ENCODE measurements around the gene CACNA1H.
"Not testable (repeated sequence)": the region's sequence is repeated elsewhere in the genome, so short reads cannot be mapped to it uniquely, and the experiment has no call there.

CACNA1H gene

GRCh38 chr16:1176280-1176897 is 23.5 kb downstream of the CACNA1H start:
- DNase-seq, result no peak

- no peak for DNase-seq
Measured at GRCh38 chr16:1177053-1177452, 24.1 kb downstream of the CACNA1H start.

DNA sequence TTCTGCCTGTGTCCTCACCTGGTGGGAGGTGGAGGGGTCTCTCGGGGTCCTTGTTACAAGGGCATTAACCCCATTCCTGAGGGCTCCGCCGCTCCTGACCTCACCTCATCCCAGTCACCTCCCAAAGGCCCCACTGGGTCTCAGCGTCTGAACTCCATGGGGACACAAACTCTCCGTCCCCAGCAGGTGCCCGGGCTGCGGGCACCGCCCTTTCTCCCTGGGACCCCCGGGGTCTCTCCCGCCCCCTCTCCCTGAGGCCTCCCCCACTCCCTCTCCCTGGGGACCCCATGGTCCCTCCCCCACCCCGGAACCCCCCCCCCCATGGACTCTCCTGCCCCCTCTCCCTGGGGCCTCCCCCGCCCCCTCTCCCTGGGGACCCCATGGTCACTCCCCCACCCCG is 24.8 kb downstream of the CACNA1H start:
- no peak for DNase-seq

DNA sequence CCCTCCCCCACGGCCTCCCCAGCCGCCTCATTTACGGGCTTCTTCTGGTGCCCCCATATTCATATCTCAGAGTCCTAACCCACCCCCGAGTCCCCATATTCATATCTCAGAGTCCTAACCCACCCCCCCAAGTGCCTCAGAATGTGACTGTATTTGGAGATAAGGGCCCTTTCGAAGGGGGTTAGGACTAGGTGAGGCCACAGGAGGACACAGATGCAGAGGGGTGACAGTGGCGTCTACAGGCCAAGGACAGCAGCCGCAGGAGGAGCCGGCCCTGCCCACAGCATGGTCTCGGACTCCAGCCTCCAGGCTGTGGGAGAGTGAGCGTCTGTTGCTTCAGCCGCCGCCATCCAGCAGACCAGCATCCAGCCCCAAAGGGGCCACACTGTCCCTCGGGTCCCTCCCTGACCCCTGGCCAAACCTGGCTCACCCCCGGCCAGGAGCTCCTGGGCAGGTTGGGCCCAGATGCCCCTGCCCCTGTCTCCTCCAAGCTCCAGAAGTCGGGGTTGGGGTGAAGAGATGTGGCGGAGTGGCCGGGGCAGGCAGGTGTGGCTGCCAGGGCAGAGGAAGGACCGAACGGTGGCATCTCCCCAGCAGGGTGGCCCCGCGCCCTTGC is 25.5 kb downstream of the CACNA1H start:
- no peak for DNase-seq

DNA sequence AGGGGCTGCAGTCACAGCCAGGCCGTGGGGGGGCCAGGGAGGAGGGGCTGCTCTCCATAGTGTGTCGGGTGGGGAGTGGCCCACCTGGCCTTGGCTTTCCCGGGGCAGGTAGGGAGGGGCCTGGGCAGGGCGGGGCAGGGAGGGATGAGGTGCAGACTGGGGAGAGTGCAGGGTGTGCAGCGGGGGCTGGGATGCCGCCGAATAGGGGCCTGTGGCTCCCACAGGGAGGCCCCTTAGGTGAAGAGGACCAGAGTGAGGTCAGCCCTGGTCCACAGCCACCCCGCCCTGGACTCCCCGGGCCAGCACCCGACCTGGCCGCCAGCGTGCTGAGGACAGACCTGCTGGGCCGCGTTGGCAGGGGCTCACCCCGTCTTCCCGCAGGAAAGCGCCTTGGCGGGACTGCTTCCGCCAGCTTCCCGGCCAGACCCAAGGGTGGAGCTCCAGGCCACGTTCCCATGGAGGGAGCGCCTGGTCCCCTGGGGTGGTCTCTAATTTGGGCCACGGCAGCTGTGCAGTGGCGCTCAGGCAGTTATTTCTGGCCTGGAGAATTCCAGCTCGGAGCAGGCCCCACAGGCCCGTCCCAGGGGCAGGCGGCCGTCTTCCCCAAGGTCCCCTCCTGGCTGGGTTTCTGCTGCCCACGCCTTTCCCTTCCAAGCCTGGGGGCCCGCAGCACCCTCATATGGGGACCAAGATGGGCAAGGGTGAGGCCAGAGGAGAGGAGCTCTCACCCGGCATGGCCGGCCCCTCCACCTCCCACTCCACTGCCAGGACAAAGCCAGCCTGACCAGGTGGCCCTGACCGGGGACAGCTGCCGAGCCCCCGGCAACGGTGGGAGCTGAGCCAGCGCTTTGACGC is 27.9 kb downstream of the CACNA1H start:
- no peak for DNase-seq

- DNase-seq, result no peak
Measured at GRCh38 chr16:1181404-1182315, 28.8 kb downstream of the CACNA1H start.

DNA sequence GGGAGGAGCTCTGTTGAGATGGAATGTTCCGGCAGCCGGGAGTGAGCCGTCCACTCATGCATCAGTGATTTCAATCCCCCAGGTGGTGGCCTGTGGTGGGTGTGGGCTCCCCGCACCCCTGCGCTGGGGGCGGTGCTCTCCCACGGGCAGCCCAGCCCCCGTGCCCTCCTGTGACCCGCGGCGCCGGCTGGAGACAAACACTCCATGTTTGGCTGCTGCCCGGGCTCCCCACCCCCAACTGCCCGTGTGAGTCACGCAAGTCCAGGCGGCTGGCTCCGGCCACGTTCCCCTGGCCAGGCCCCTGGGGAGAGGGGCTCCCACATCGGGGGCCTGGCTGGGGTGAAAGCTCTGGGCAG is 29.4 kb downstream of the CACNA1H start:
- DNase-seq, result no peak

DNA sequence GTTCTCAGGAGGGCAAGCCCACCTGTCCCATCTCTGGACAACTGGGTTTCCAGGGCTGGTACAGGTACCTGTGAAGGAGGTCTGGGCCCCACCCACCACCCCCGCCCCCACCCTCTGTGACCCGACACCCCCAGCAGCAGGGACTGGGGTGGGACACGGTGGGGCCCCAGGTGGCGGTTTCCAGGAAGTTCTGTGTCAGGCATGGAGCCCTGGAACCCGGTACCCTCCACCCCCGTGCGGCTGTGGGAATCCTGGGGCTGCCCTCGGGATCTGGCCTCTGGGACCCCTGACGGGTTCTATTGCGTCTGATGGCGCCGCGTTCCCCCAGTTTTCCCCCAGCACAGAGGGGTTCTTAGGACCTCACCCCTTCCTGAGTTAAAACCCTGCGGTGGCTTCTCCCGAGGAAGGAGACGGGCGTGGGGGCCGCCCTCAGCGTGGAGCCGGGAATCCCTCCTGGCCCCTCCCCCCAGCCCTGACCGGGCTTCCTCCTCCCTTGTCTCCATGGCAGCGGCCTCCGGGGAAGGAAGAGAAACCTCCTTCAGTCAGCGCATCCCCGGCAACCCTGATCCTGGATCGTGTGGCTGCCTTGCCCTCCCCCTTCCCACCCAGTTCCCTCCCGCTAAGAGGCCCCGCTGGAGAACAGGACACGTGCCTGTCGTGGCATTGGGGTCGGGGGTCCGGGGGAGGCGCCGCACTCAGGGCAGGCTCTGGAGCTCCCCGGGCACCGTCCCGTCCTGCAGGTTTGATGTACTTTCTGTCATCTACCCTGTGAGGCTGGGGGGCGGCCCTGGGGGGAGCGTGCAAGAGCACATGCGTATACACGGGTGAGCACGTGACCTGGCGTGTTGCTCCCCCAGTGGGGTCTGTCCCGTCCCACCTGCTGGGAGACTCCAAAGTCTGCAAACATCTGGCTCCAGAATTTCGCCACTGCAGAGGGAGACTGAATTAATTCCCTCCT is 30.3 kb downstream of the CACNA1H start:
- DNase-seq, result no peak

GRCh38 chr16:1184156-1184868 is 31.4 kb downstream of the CACNA1H start:
- DNase-seq, result no peak

DNA sequence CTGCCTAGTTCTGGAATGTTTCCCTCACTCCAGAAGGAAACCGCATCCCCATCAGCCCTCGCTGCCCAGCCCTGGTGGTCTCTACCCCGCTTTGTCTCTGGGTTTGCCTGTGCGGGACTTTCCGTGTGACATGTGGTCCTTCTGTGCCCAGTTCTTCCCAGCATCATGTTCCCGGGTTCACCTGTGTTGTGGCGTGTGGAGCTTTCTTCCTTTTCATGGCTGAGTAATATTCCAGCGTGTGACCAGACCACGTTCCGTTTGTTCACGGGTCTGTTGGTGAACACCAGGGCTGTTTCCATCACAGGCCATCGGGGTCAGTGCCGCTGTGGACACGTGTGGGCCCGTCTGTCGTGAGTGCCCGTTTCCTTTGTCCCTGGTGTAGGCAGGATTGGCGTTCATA is 32.1 kb downstream of the CACNA1H start:
- DNase-seq, result no peak

DNA sequence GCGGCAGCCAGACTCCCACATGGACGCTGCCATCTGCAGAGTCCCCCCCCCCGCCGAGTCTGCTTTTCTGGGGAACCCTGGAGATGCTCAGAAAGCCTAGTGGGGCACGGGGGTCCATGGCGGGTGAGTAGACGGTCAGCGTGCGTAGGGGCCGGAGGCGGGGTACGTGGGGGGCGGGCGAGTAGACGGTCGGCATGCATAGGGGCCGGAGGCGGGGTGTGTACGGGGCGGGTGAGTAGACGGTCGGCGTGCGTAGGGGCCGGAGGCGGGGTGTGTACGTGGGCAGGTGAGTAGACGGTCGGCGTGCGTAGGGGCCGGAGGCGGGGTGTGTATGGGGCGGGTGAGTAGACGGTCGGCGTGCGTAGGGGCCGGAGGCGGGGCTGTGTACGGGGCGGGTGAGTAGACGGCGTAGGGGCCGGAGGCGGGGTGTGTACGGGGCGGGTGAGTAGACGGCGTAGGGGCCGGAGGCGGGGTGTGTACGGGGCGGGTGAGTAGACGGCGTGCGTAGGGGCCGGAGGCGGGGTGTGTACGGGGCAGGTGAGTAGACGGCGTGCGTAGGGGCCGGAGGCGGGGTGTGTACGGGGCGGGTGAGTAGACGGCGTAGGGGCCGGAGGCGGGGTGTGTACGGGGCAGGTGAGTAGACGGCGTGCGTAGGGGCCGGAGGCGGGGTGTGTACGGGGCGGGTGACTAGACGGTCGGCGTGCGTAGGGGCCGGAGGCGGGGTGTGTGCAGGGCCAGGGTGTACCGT is 32.7 kb downstream of the CACNA1H start:
- DNase-seq, result not testable (repeated sequence)

GRCh38 chr16:1188432-1189189 is 35.7 kb downstream of the CACNA1H start:
- peak; percentile 57 for DNase-seq

GRCh38 chr16:1189455-1189854 is 36.5 kb downstream of the CACNA1H start:
- no peak for DNase-seq

DNA sequence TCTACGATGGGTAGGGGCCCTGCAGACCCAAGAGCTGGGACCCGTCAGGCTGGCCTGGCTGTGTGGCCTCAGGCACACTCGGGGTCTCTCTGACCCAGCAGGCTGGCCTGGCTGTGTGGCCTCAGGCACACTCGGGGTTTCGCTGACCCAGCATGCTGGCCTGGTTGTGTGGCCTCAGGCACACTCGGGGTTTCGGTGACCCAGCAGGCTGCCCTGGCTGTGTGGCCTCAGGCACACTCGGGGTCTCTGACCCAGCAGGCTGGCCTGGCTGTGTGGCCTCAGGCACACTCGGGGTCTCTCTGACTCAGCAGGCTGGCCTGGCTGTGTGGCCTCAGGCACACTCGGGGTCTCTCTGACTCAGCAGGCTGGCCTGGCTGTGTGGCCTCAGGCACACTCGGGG is 37.9 kb downstream of the CACNA1H start:
- DNase-seq, result not testable (repeated sequence)

DNA sequence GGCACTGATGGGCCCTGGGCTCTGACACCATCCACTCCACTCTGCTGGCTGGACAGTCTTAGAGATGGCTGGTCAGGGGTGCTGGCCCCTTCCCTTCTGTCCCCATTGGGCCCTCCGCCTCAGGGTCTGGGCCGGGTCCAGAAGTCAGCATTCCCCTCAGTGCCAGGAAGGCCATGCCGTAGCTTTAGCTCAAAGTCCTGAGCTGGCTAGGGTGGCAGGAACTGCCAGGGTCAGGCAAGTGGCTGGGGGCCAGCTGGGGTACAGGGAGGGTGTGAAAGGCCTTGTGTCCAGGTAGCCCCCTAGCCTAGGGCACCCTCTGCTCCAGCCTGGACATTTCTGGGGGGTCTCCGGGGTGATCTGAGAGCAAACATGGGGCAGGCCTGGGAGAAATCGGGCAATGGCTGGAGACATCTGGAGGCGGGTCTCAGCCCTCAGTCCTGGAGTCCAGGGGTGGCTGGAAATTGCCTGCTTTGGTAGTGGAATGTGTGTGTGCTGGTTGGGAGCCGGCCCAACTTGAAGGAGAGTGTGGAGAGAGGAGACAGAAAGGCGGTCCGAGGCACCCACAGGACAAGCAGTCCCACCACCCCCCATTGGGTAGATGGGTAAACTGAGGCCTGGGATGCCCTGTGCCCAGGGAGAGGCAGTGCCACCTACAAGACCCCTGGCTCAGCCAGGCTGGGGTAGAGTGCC is 39.6 kb downstream of the CACNA1H start:
- no peak for DNase-seq

DNA sequence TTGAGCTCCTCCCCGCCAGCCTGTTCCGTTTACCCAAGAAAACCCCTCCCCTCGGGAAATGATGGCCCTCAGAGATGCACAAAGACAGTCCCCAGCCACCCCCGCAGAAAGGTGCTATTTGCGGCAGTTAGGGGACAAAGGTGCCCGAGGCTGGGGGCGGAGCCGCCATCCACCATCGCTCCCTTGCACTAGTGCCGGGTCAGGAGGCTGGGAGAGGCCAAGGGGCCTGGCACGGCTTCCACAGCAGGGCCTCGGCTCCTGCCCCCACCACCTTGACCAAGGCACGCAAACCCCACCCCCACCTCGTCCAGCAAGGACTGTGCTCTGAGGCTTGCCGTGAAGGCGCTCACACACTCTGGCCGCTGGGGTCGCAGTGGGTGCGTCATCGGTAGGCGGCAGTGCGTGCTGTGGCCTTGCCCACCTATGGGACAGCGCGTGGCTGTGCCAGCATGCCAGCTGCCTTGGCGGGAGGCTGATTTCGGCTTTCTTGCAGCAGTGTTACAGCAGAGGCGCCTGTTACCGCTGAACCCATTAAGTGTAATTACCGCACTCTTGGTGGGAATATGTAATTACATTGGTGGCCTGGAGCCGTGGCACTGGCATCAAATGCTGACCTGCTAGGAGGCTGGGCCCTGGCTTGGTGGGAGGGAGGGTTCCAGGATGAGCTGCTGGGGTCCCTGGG is 40.4 kb downstream of the CACNA1H start:
- DNase-seq, result no peak

DNA sequence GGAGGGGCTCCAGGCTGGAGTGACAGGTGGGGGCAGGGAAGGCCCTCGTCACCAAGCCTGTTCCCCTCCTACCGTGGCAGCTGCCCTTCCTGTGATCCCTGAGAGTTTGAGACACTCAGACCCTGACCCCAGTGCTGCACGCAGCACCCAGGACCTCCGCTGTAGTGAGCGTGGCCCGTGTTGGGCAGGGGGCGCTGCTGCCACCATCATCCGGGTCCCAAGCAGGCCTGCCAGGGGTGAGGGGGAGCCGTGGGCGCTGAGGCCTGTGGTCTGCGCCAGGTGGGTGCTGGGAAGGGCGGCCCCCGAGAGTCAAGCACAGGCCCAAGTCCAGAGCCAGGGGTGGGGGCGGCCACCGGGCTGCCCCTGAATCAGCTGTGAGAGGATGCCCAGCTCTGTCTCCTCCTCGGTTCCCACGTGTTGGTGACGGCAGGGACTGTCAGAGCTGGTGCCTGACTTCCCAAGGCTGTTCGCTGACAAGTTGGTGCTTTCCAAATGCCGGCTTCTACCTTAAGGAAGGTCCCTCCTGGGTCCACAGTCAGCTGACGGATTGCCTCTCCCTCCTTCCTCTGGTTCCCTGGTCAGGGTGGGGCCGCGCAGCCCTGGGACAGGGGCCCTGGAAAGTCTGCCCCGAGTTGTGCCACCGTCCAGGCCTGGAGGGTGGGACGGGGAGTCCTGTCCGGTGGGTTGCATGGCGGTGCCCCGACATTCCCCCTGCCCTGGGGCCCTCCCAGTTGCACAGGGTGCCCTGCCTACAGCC is 41.1 kb downstream of the CACNA1H start:
- DNase-seq, result no peak

Measured in stimulated activated CD4-positive, alpha-beta T cell treated with anti-CD3 and anti-CD28 coated beads, Interleukin-15, amount 100 ng/mL, for 24 hours (primary cell).